Skin epidermis (tissue), 12 donors: Measurements from ENCODE around the gene CUL2.
"Not testable (repeated sequence)": the region's sequence is repeated elsewhere in the genome, so short reads cannot be mapped to it uniquely, and the experiment has no call there.

Source experiments
- H3K27ac ChIP-seq, 21 experiments: fragments of 200-600 bp; sonication (generic) in 11 of 21; one replicate each; pipeline ENCODE4 v1.5.0; 2020; ENCODE audit warnings: mild to moderate bottlenecking in 3 of 21, inconsistent platforms in 2 of 21, moderate library complexity in 2 of 21
- H3K4me3 ChIP-seq, 7 experiments: fragments of 200-600 bp; sonication (generic) in 2 of 7; one replicate each; pipeline ENCODE4 v1.5.0; 2020; ENCODE audit warnings: inconsistent platforms in 2 of 7, mild to moderate bottlenecking in 2 of 7, moderate library complexity in 1 of 7

Gene CUL2

DNA sequence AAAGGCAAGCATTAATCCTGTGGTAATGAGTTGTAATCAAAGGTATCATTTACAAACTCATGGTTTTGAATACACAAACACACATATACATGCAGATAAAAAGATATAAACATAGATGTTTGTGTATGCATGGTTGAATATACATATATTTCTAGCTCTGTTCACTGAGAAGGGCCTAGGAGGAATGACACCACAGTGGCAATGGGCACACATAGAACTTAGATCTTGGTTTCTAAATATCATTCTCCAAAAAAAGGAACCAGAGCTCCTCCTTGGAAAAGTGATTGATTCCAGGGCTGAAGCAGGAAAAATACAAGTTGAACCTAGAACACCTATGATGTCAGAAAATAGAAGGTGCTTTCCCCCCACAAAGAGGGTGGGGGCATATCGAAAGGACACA lies 6.9 kb downstream of the CUL2 start:
- Histone ChIP-seq H3K4me3 (no peak overlapping the region), H3K27ac (no peak overlapping the region)

GRCh38 chr10:35080261-35080660 lies 9.9 kb downstream of the CUL2 start:
- H3K4me3 ChIP-seq, H3K27ac ChIP-seq: not testable (repeated sequence)

- Histone ChIP-seq H3K27ac (no peak overlapping the region), H3K4me3 (no peak overlapping the region)
These were observed 10.4 kb downstream of the CUL2 start for GRCh38 chr10:35079763-35080162.

- H3K4me3 ChIP-seq: no peak overlapping the region
- no peak overlapping the region for H3K27ac ChIP-seq
These were observed 10.9 kb downstream of the CUL2 start for GRCh38 chr10:35079265-35079664.

- no peak overlapping the region for H3K27ac ChIP-seq
These were observed 14.9 kb downstream of the CUL2 start for GRCh38 chr10:35075228-35075627.

DNA sequence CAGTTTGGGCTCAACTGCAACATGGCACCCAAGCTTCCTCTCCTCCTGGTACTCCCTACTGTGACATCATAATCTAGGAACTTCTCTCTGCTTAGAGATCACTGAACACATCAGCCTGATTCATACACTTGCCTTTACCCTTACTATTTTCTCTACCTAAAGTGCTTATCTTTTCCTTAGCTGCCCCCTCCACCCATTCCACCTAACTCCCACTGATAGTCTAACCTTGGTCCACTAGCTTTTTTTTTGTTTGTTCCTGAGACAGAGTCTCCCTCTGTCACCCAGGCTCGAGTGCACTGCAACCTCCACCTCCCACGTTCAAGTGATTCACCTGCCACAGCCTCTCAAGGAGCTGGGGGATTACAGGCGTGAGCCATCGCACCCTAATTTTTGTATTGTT lies 15.9 kb downstream of the CUL2 start:
- H3K27ac ChIP-seq: no peak overlapping the region
- no peak overlapping the region for H3K4me3 ChIP-seq

More at GRCh38 chr10:35075228-35075627, 14.9 kb downstream of the CUL2 start:
- H3K4me3 ChIP-seq: no peak overlapping the region

DNA sequence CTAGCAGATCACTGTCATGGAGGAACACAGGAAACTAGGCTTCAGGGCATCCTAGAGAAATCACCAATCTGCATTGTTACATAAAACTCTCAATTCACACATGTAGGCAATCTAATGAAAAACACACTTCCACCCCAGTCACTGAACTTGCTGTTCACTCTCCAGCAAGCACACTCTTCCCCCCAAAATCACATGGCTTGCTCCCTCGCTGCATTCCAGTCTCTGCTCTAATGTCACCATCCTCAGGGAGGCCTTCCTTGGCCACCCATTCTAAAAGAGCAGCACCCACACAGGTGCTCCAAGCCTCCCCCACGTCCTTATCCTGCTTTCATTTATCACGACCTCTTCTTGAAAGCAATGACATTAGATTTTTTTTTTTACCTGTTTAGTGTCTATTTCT lies 19.6 kb downstream of the CUL2 start:
- Histone ChIP-seq H3K27ac (no peak overlapping the region), H3K4me3 (no peak overlapping the region)

DNA sequence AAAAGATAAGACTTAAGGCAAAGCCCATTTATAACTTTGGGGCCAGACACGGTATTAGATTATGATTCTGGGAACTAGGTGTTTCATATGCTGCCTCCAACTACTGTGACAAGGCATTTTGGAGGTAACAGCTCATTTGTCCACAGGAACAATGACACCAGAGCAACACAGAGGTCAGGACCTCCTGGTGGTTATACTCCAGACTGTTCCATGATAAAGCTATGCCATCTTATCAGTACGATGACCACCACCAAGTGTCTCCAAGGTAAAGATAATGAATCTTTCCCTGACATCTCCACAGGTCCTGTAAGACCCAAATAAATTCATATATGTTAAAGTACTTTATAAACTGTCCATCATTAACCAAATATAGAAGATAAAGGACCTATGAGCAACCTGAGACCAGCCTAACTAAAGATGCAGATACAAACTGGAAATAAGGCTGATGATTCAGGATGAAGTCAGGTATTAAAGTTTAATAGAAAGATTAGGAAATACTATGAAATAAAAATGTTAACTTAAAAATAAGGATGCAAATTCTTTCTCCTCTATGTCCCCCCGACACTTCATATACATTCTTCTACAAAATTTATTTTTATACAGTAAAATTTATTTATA lies 26.2 kb downstream of the CUL2 start:
- Histone ChIP-seq H3K4me3 (no peak overlapping the region), H3K27ac (no peak overlapping the region)

DNA sequence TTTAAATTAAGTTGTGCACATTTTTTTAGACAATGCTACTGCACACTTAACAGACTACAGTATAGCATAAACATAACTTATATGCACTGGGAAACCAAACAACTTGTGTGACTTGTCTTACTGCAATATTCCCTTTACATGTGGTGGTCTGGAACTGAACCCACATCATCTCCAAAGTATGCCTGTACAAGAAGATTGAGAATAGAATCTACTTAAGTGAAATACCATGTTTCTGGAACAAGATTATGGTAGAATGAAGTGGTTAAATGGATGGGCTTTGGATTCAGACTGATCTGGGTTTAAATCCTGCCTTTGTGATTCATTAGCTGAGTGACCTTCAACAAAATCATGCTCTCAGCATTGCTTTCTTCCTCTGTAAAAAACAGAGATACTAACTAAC lies 30.7 kb downstream of the CUL2 start:
- H3K4me3 ChIP-seq: no peak overlapping the region
- H3K27ac ChIP-seq: no peak overlapping the region

- Histone ChIP-seq H3K4me3 (no peak overlapping the region), H3K27ac (no peak overlapping the region)
These were observed 31.5 kb downstream of the CUL2 start for GRCh38 chr10:35058686-35059085.

DNA sequence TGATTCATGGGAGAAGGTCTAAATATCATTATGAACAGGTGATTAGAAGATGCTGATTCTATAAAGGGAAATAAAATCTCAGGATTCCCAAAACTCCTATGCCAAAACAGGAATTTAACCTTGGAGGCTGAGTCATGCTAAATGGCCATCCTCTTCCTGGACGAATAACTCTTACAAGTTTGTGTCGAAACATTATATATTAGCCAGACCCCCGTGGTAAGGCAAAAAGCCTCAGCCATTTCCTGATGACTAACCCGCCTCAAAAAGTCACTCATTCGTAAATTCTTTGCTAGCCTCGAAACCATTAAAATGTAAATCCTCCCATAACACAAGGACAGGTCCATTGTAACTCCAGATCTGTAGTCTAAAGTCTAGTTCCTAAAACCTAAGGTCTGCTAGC lies 32.0 kb downstream of the CUL2 start:
- H3K4me3 ChIP-seq: no peak overlapping the region
- no peak overlapping the region for H3K27ac ChIP-seq

DNA sequence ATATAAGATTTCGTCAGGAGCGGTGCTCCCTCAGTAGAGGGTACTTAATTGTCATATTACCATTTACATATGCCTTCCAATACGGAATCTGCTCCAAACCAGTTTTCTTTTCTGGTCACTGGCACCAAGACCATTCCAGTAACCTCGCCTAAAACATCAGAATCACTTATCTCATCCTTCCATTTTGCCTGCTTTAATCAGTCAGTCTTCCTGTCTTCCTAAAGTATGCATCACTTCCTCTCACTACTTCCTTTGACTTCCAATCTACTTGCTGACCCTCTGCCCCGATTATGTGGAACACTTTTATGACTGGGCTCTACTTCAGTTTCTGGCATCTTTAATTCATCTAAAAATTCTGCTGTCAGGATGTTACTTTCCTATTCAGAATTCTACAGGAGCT lies 33.5 kb downstream of the CUL2 start:
- no peak overlapping the region for H3K4me3 ChIP-seq
- no peak overlapping the region for H3K27ac ChIP-seq

DNA sequence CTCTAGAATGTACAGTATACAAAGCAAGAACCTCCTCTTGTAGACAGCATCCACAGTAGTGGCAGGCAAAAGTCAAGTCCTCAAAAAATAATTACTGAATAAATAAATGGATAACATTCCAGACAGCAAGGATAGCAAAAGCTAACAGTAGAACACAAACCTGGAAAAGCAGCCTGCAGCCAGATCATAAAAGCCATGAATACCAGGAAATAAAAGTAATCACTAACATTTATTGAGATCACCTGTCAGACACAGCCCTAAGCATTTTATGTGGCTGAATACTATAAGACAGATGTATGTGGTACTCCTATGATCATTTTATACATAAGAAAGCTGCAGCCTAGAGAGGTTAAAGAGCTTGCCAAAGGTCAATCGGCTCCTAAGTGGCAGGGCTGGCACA lies 34.0 kb downstream of the CUL2 start:
- H3K4me3 ChIP-seq: no peak overlapping the region
- H3K27ac ChIP-seq: no peak overlapping the region

DNA sequence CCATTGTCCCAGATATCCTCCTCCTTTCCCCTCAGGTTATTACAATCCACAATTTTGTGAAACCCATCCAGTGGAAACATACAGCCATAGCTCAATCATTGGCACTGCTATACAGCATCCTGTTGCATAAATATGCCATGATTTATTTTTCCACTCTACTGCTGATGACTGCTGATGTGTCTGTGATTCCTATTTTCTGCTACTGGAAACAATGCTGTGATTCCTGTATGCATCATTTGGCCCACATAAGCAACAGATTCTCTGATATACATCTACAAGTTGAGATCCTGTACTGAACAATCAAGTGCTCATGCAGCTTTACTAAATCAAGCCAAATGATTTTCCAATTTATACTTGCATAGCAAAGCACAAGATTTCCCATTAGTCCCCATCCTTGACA lies 39.6 kb downstream of the CUL2 start:
- Histone ChIP-seq H3K4me3 (no peak overlapping the region), H3K27ac (no peak overlapping the region)

DNA sequence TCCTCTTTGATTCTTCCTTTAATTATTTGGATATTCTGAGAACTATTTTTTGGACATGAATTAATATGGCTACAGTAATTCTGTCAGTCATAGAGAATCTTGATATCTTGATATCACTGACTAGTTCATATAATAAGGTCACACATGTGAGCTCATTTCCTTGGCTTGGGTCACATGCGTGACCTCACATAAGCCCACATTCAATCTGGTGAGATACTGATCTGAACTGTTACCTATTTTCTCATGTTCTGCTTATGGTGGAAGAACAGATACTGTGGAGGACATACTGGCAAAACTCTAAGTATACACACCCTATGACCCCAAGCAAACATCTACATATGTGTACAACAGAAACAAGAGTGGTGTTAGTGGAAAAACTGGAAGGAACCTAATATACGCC lies 44.1 kb downstream of the CUL2 start:
- Histone ChIP-seq H3K27ac (no peak overlapping the region), H3K4me3 (no peak overlapping the region)

DNA sequence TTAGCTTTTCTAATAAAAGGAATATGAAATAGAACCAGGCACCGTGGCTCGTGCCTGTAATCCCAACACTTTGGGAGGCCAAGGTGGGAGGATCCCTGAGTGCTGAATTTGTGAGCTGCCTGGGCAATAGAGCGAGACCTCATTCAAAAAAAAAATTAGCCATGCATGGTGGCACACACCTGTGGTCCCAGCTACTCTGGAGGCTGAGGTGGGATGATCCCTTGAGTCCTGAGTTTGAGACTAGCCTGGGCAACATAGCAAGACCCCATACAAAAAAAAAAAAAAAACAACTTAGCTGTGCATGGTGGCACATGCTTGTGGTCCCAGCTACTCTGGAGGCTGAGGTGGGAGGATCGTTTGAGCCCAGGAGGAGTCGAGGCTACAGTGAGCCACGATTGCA lies 44.9 kb downstream of the CUL2 start:
- H3K4me3 ChIP-seq, H3K27ac ChIP-seq: not testable (repeated sequence)

- Histone ChIP-seq H3K4me3 (no peak overlapping the region), H3K27ac (no peak overlapping the region)
These were observed 46.3 kb downstream of the CUL2 start for GRCh38 chr10:35043796-35044344.

DNA sequence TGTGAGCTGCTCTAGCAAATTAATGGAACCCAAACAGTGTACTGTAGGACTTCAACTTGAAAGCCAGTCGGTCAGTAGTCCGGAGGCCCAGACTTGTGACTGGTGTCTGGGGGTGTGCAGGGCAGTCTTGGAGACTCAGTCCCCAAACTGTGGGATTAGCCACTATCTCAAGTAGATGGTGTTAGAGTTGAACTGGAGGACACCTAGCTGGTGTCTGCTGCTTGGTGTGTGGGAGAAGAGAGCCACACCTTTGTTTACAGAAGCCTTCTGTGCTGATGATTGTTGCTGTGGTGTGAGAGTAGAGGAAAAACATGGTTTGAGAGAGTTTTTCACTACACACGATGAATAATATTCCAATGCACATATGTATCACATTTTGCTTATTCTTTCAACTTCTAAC lies 47.4 kb downstream of the CUL2 start:
- no peak overlapping the region for H3K27ac ChIP-seq

DNA sequence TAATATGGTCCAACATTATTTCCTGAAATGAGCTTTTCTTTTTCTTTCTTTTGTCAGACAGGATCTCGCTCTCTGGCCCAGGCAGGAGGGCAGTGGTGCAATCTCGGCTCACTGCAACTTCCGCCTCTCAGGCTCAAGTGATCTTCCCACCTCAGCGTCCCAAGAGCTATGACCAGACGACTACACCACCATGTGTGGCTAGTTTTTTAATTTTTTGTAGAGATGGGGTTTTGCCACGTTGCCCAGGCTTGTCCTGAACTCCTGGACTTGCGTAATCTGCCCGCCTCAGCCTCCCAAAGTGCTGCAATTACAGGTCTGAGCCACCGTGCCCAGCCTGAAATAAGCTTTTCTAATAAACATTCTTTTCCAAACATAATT lies 48.6 kb downstream of the CUL2 start:
- Histone ChIP-seq H3K27ac (no peak overlapping the region), H3K4me3 (no peak overlapping the region)

More for the DNA sequence above, 47.4 kb downstream of the CUL2 start:
- no peak overlapping the region for H3K4me3 ChIP-seq

DNA sequence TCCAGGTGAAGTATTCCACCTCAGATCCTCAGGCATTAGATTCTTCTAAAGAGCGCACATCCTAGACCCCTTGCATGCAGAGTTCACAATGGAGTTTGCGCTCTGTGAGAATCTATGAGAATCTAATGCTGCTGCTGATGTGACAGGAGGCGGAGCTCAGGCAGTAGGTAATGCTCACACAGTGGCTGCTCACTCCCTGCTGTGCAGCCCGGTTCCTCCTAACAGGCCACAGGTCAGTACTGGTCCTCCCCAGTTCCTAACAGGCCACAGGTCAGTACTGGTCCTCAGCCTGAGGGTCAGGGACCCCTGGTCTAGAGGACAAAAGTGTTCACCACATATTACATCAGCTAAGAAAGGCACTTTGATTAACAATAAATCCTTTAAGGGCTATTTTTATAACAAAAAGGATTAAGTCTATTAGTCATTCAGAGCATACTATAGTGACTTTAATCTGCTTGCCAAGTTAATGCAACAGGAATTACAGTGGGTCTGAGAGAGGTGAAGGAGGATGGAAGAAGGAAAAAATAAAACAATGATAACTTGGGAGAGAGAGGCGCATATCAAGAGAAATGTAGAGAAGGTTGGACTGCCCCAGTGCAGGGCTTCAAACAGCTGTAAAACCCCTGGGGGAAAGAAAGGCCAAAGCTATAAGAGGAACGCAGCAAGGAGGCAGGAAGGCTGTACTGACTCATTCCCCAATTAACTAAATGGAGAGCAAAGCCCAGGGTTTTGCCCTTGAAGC lies 49.2 kb downstream of the CUL2 start:
- Histone ChIP-seq H3K4me3 (no peak overlapping the region), H3K27ac (no peak overlapping the region)

DNA sequence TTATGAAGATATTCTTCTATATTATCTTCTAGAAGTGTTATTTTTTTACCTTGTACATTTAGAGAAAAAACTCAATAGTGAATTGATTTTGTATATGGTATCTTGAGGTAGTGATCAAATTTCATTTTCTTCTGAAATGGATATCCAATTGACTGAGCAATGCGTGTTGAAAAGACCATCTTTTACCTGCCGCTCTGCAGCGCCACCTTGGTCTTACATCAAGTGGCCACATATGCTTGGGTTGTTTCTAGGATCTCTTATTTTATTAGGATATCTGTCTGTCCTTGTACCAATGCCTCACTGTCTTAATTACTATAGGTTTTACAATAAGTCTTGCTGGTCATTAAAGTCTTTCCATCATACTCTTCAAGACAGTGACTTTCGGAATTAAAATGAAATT lies 53.0 kb downstream of the CUL2 start:
- Histone ChIP-seq H3K4me3 (no peak overlapping the region), H3K27ac (no peak overlapping the region)

DNA sequence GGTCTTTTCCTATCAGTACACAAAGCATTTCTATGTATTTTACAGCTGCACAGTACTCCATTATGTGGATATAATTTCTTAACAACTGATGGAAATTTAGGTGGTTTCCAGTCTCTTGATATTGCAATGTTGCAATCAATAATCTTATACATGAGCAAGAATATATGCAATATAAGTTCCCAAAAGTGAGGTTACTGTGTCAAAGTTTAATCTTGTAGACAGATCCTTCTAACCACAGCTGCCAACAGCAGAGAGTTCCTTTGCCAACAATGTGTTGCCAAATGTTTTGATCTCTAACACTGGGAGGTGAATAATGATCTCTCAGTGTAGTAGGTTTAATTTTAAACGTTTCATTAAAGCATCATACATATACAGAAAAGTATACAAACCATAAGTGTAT lies 54.5 kb downstream of the CUL2 start:
- no peak overlapping the region for H3K4me3 ChIP-seq
- peak overlapping the region in 1 of 21 experiments; percentile 39 for H3K27ac ChIP-seq
